ENCODE results near the gene STOML2. TPM values are rescaled to one million over a fixed set of nuclear protein-coding genes. Genes with fewer than 3 reads are reported as not detected.

The STOML2 gene
- total and polyA plus RNA-seq, 9 of the 15 experiments (the other 6 are each of a cell fraction or from before 2014, with no cell fraction given), result 110 to 220 (median 174) TPM

DNA sequence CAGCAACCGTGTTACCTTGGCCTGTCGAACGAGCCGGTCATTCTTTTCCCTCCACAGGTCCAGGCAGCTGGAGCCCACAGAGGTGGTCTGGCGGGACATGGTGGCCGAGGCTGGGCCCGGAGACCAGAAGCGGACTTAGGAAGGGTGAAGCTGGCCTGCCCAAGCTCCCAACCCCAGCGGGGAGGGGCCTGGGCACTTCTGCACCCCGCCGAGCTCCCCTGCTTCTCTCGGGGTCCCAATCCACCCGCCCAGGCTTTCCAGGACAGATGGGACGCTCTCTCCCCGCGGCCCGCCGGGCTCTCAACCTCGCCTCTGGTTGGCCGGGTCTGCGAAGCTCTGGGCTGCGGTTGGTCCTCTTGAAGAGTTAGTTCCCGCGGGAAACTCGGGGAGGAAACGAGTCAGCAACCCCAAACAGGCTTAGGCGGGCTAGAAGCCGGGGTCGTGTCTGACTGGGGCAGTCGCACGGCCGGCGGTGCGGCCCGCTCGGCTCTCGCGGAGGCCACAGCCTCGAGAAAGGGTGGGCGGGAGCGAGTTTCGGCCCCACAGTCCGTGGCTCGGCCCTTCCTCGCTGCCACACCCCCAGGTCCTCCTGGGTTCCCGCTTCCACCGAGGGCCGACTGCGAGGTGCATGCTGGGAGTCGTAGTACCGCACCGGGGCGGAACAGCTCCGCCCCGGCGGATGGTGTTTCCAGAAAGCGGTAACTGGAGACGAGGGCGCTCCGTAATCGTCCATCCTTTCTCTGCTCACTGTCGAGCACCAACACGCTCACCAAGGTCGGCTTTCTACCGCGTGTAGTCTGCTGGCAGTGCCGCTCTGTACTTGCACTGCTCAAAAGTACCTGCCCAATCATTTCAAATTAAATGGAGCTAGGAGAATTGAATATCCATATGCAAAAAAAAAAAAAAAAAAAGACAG lies 23.2 kb downstream of the STOML2 start, which contains the start of gene FANCG (continued):
- TF ChIP-seq, protein P1, sequence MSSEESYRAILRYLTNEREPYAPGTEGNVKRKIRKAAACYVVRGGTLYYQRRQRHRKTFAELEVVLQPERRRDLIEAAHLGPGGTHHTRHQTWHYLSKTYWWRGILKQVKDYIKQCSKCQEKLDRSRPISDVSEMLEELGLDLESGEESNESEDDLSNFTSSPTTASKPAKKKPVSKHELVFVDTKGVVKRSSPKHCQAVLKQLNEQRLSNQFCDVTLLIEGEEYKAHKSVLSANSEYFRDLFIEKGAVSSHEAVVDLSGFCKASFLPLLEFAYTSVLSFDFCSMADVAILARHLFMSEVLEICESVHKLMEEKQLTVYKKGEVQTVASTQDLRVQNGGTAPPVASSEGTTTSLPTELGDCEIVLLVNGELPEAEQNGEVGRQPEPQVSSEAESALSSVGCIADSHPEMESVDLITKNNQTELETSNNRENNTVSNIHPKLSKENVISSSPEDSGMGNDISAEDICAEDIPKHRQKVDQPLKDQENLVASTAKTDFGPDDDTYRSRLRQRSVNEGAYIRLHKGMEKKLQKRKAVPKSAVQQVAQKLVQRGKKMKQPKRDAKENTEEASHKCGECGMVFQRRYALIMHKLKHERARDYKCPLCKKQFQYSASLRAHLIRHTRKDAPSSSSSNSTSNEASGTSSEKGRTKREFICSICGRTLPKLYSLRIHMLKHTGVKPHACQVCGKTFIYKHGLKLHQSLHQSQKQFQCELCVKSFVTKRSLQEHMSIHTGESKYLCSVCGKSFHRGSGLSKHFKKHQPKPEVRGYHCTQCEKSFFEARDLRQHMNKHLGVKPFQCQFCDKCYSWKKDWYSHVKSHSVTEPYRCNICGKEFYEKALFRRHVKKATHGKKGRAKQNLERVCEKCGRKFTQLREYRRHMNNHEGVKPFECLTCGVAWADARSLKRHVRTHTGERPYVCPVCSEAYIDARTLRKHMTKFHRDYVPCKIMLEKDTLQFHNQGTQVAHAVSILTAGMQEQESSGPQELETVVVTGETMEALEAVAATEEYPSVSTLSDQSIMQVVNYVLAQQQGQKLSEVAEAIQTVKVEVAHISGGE (CRISPR knock-in tag; IDR thresholded peaks at IDR 0.05), result peak; percentile 32 to 93 (median 70); a peak in 4 of 6 replicates
- TF ChIP-seq HNRNPUL1 (IDR thresholded peaks at IDR 0.05; ENCODE audit: low read length) (no peak), FOSL1 (tag; conservative IDR thresholded peaks at IDR 0.05) (0 out of 2 replicates have a peak, but pooled peaks have one; percentile 15), UBTF (IDR thresholded peaks at IDR 0.05; ENCODE audit: borderline replicate concordance in 1 of 2, low read depth in 2 of 2, low read length in 2 of 2) (peak in 1 of 2 experiments; percentile 56; a peak in 1 of 4 replicates), SUPT5H (IDR thresholded peaks at IDR 0.05) (peak; percentile 59), FOXK2 (conservative IDR thresholded peaks at IDR 0.05 in 1 of 2, IDR thresholded peaks at IDR 0.05 in 1 of 2; ENCODE audit: low read depth in 2 of 2) (peak in 1 of 2 experiments; percentile 27; a peak in 2 of 4 replicates), ZNF184 (CRISPR knock-in tag; IDR thresholded peaks at IDR 0.05) (no peak), ZC3H4 (CRISPR knock-in tag; IDR thresholded peaks at IDR 0.05; ENCODE audit: borderline replicate concordance) (no peak), ESRRA (IDR thresholded peaks at IDR 0.05; ENCODE audit: borderline replicate concordance, low read depth) (0 out of 2 replicates have a peak, but pooled peaks have one; percentile 38), KLF13 (tag; IDR thresholded peaks at IDR 0.05; ENCODE audit: borderline replicate concordance, low read depth) (peak; percentile 87; the same call in 1 of the 2 replicates), CTBP1 (IDR thresholded peaks at IDR 0.05; ENCODE audit: borderline replicate concordance) (peak; percentile 36; the same call in 1 of the 2 replicates), SLC30A9 (CRISPR knock-in tag; IDR thresholded peaks at IDR 0.05) (no peak), FOXA3 (CRISPR knock-in tag; conservative IDR thresholded peaks at IDR 0.05 in 1 of 2, IDR thresholded peaks at IDR 0.05 in 1 of 2) (0 out of 4 replicates have a peak, but pooled peaks of 1 of the 2 experiments have one; percentile 29), RBM22 (IDR thresholded peaks at IDR 0.05; ENCODE audit: low read depth, low read length, poor library complexity, severe bottlenecking) (peak; percentile 26)
- TF ChIP-seq, protein P2, sequence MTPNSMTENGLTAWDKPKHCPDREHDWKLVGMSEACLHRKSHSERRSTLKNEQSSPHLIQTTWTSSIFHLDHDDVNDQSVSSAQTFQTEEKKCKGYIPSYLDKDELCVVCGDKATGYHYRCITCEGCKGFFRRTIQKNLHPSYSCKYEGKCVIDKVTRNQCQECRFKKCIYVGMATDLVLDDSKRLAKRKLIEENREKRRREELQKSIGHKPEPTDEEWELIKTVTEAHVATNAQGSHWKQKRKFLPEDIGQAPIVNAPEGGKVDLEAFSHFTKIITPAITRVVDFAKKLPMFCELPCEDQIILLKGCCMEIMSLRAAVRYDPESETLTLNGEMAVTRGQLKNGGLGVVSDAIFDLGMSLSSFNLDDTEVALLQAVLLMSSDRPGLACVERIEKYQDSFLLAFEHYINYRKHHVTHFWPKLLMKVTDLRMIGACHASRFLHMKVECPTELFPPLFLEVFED (CRISPR knock-in tag; conservative IDR thresholded peaks at IDR 0.05), result no peak
- TF ChIP-seq, protein P3, sequence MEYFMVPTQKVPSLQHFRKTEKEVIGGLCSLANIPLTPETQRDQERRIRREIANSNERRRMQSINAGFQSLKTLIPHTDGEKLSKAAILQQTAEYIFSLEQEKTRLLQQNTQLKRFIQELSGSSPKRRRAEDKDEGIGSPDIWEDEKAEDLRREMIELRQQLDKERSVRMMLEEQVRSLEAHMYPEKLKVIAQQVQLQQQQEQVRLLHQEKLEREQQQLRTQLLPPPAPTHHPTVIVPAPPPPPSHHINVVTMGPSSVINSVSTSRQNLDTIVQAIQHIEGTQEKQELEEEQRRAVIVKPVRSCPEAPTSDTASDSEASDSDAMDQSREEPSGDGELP (CRISPR knock-in tag; IDR thresholded peaks at IDR 0.05; ENCODE audit: borderline replicate concordance), result peak; percentile 71
